ENCODE measurements around the gene SLC9A5.

Gene SLC9A5

GRCh38 chr16:67230809-67231660 lies 17.7 kb upstream of the SLC9A5 start:
- WGBS, 2 experiments (ENCODE audit: insufficient coverage in 2 of 2), result 95 to 97% methylated on average over 8 to 12 of the region's 12 CpGs
- Histone ChIP-seq H3K4me3 (ENCODE audit: extremely low read depth, insufficient read depth, low read length, poor library complexity, severe bottlenecking) (no peak overlapping the region), H3K27ac (ENCODE audit: low read depth, low read length, severe bottlenecking) (no peak overlapping the region), H3K36me3 (ENCODE audit: control insufficient read depth, insufficient read depth, low read length) (peaks cover 80% of the 10 kb centered on the region), H3K9me3 (ENCODE audit: control insufficient read depth, low read length) (no peaks in the 10 kb centered on the region), H3K4me1 (ENCODE audit: control insufficient read depth, insufficient read depth, low read length, poor library complexity, severe bottlenecking) (peaks cover 8% of the 10 kb centered on the region)

GRCh38 chr16:67233596-67233995 lies 15.2 kb upstream of the SLC9A5 start:
- H3K4me1 ChIP-seq (ENCODE audit: control insufficient read depth, insufficient read depth, low read length, poor library complexity, severe bottlenecking), result no peaks in the 10 kb centered on the region
- WGBS, 2 experiments (ENCODE audit: insufficient coverage in 2 of 2), result 88 to 95% methylated on average over 5 to 6 of the region's 7 CpGs
- no peak overlapping the region for H3K4me3 ChIP-seq (ENCODE audit: extremely low read depth, insufficient read depth, low read length, poor library complexity, severe bottlenecking)
- H3K27ac ChIP-seq (ENCODE audit: low read depth, low read length, severe bottlenecking), result no peak overlapping the region
- no peaks in the 10 kb centered on the region for H3K9me3 ChIP-seq (ENCODE audit: control insufficient read depth, low read length)
- H3K36me3 ChIP-seq (ENCODE audit: control insufficient read depth, insufficient read depth, low read length), result peaks cover 97% of the 10 kb centered on the region

- no peak overlapping the region for H3K27ac ChIP-seq (ENCODE audit: low read depth, low read length, severe bottlenecking)
- no peaks in the 10 kb centered on the region for H3K4me1 ChIP-seq (ENCODE audit: control insufficient read depth, insufficient read depth, low read length, poor library complexity, severe bottlenecking)
- no peaks in the 10 kb centered on the region for H3K9me3 ChIP-seq (ENCODE audit: control insufficient read depth, low read length)
- no peak overlapping the region for H3K4me3 ChIP-seq (ENCODE audit: extremely low read depth, insufficient read depth, low read length, poor library complexity, severe bottlenecking)
- peaks cover 97% of the 10 kb centered on the region for H3K36me3 ChIP-seq (ENCODE audit: control insufficient read depth, insufficient read depth, low read length)
- 88 to 98% methylated on average over 8 to 9 of the region's 10 CpGs for WGBS, 2 experiments (ENCODE audit: insufficient coverage in 2 of 2)
Observed at GRCh38 chr16:67234180-67234597, 14.6 kb upstream of the SLC9A5 start.

- WGBS, 2 experiments (ENCODE audit: insufficient coverage in 2 of 2), result 87 to 96% methylated on average over 14 to 17 of the region's 17 CpGs
- no peak overlapping the region for H3K4me3 ChIP-seq (ENCODE audit: extremely low read depth, insufficient read depth, low read length, poor library complexity, severe bottlenecking)
Observed at GRCh38 chr16:67235816-67236562, 12.8 kb upstream of the SLC9A5 start.

GRCh38 chr16:67236563-67237395 lies 12.0 kb upstream of the SLC9A5 start:
- no peaks in the 10 kb centered on the region for H3K9me3 ChIP-seq (ENCODE audit: control insufficient read depth, low read length)
- H3K36me3 ChIP-seq (ENCODE audit: control insufficient read depth, insufficient read depth, low read length), result peaks cover 79% of the 10 kb centered on the region
- 95 to 96% methylated on average over 28 to 36 of the region's 50 CpGs for WGBS, 2 experiments (ENCODE audit: insufficient coverage in 2 of 2)
- no peak overlapping the region for H3K4me3 ChIP-seq (ENCODE audit: extremely low read depth, insufficient read depth, low read length, poor library complexity, severe bottlenecking)
- H3K27ac ChIP-seq (ENCODE audit: low read depth, low read length, severe bottlenecking), result no peak overlapping the region
- peaks cover 20% of the 10 kb centered on the region for H3K4me1 ChIP-seq (ENCODE audit: control insufficient read depth, insufficient read depth, low read length, poor library complexity, severe bottlenecking)

More at GRCh38 chr16:67235816-67236562, 12.8 kb upstream of the SLC9A5 start:
- H3K27ac ChIP-seq (ENCODE audit: low read depth, low read length, severe bottlenecking), result no peak overlapping the region
- no peaks in the 10 kb centered on the region for H3K9me3 ChIP-seq (ENCODE audit: control insufficient read depth, low read length)
- H3K4me1 ChIP-seq (ENCODE audit: control insufficient read depth, insufficient read depth, low read length, poor library complexity, severe bottlenecking), result peaks cover 14% of the 10 kb centered on the region
- H3K36me3 ChIP-seq (ENCODE audit: control insufficient read depth, insufficient read depth, low read length), result peaks cover 87% of the 10 kb centered on the region

GRCh38 chr16:67237396-67238277 lies 11.1 kb upstream of the SLC9A5 start:
- Histone ChIP-seq H3K36me3 (ENCODE audit: control insufficient read depth, insufficient read depth, low read length) (peaks cover 74% of the 10 kb centered on the region), H3K9me3 (ENCODE audit: control insufficient read depth, low read length) (no peaks in the 10 kb centered on the region), H3K4me1 (ENCODE audit: control insufficient read depth, insufficient read depth, low read length, poor library complexity, severe bottlenecking) (peaks cover 28% of the 10 kb centered on the region), H3K27ac (ENCODE audit: low read depth, low read length, severe bottlenecking) (no peak overlapping the region), H3K4me3 (ENCODE audit: extremely low read depth, insufficient read depth, low read length, poor library complexity, severe bottlenecking) (no peak overlapping the region)
- WGBS, 2 experiments (ENCODE audit: insufficient coverage in 2 of 2), result 90 to 95% methylated on average over 9 to 10 of the region's 16 CpGs

GRCh38 chr16:67238278-67238575 lies 10.6 kb upstream of the SLC9A5 start:
- H3K27ac ChIP-seq (ENCODE audit: low read depth, low read length, severe bottlenecking), result no peak overlapping the region
- 80 to 90% methylated on average over 1 to 2 of the region's 3 CpGs for WGBS, 2 experiments (ENCODE audit: insufficient coverage in 2 of 2)
- H3K36me3 ChIP-seq (ENCODE audit: control insufficient read depth, insufficient read depth, low read length), result peaks cover 71% of the 10 kb centered on the region
- peaks cover 34% of the 10 kb centered on the region for H3K4me1 ChIP-seq (ENCODE audit: control insufficient read depth, insufficient read depth, low read length, poor library complexity, severe bottlenecking)
- no peaks in the 10 kb centered on the region for H3K9me3 ChIP-seq (ENCODE audit: control insufficient read depth, low read length)
- no peak overlapping the region for H3K4me3 ChIP-seq (ENCODE audit: extremely low read depth, insufficient read depth, low read length, poor library complexity, severe bottlenecking)

GRCh38 chr16:67238806-67239470 lies 9.8 kb upstream of the SLC9A5 start:
- H3K36me3 ChIP-seq (ENCODE audit: control insufficient read depth, insufficient read depth, low read length), result peaks cover 68% of the 10 kb centered on the region
- H3K4me3 ChIP-seq (ENCODE audit: extremely low read depth, insufficient read depth, low read length, poor library complexity, severe bottlenecking), result no peak overlapping the region
- WGBS, 2 experiments (ENCODE audit: insufficient coverage in 2 of 2), result 100% methylated on average over 6 of the region's 9 CpGs
- H3K4me1 ChIP-seq (ENCODE audit: control insufficient read depth, insufficient read depth, low read length, poor library complexity, severe bottlenecking), result peaks cover 41% of the 10 kb centered on the region
- no peak overlapping the region for H3K27ac ChIP-seq (ENCODE audit: low read depth, low read length, severe bottlenecking)
- H3K9me3 ChIP-seq (ENCODE audit: control insufficient read depth, low read length), result no peaks in the 10 kb centered on the region

- Histone ChIP-seq H3K36me3 (ENCODE audit: control insufficient read depth, insufficient read depth, low read length) (peaks cover 53% of the 10 kb centered on the region), H3K27ac (ENCODE audit: low read depth, low read length, severe bottlenecking) (peak overlapping the region; percentile 97), H3K4me3 (ENCODE audit: extremely low read depth, insufficient read depth, low read length, poor library complexity, severe bottlenecking) (no peak overlapping the region), H3K4me1 (ENCODE audit: control insufficient read depth, insufficient read depth, low read length, poor library complexity, severe bottlenecking) (peaks cover 56% of the 10 kb centered on the region), H3K9me3 (ENCODE audit: control insufficient read depth, low read length) (no peaks in the 10 kb centered on the region)
- 75 to 100% methylated on average over 1 of the region's 4 CpGs for WGBS, 2 experiments (ENCODE audit: insufficient coverage in 2 of 2)
Observed at GRCh38 chr16:67240506-67240905, 8.3 kb upstream of the SLC9A5 start.
